DMS53 treated with DMSO at 0.1 percent for 48 hours (cell line): ENCODE data around the gene UHRF1.

Experiments used
- DNase-seq: peaks from one replicate; lab custom pipeline; 2025; ENCODE audit not compliant: unreplicated experiment; lab: John Stamatoyannopoulos, UW

UHRF1 gene

GRCh38 chr19:4987256-4987655 is 78.0 kb downstream of the UHRF1 start:
- no peak for DNase-seq

GRCh38 chr19:4987692-4988370 is 78.5 kb downstream of the UHRF1 start:
- no peak for DNase-seq

- DNase-seq, result no peak
These were observed 79.5 kb downstream of the UHRF1 start for GRCh38 chr19:4988770-4989251.

DNA sequence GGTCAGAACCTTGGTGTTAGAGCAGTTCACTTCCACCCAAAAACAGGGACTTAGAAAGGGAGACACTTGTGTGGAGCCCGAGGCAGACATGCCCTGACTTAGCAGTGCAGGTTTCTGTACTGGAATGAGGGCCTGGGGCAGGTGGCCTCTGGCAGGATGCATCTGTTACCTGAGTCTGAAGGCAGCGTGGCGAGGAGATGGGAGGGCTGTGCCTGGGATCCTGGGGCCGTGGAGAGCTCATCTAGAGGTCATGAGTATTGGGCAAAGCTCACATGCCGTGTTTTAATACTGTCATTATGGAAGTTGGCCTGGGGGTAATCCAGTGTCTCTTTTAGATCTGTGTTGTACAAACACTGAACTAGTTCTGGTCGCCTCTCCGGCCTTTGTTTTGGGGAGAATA is 81.0 kb downstream of the UHRF1 start:
- DNase-seq, result no peak

- DNase-seq, result no peak
These were observed 82.2 kb downstream of the UHRF1 start for GRCh38 chr19:4991538-4991937.

DNA sequence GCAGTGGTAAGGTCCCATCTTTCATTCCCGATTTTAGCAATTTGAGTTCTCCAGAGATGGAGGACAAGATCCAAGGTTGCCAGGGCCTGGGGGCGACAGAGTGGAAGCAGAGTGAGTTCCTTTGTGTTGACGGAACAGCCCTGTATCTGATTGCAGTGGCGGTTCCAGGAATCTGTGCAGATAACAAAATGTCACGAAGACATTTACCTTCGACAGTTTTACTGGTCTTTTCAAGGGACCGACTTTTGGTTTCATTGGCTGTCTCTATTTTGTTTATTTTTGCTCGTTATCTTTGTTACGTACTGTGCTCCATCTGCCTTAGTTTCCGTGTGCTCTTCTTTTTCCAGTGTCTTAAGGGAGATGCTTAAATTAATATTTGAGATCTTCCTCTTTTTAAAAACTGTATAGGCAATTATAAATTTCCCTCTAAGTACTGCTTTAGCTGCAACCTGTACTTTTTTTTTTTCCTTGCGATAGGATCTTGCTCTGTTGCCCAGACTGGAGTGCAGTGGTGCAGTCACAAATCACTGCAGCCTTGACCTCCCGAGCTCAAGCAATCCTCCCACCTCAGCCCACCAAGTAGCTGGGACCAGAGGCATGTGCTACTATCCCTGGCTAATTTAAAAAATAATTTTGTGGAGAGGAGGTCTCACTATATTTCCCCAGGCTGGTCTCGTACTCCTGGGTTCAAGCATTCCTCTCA is 82.8 kb downstream of the UHRF1 start:
- DNase-seq, result no peak

GRCh38 chr19:4993683-4994082 is 84.4 kb downstream of the UHRF1 start:
- DNase-seq, result peak; percentile 60

DNA sequence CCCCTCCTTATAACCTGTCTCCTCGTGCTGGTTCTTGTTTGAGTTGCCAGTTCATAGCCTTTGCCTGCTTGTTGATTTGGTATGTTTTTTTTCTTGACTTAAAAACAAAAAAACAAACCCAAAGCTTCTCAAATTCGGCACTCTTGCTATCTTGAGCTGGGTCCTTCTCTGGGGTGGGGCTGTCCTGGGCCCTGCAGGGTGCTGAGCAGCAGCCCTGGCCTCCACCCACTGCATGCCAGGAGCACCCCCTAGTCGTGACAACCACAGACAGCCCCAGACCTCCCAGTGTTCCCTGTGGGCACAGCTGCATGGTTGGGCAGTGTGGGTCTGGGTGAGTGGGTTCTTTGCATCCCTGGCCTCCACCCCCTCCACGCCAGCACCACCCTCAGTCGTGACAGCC is 87.4 kb downstream of the UHRF1 start:
- no peak for DNase-seq

GRCh38 chr19:4997297-4997696 is 88.0 kb downstream of the UHRF1 start:
- DNase-seq, result no peak

GRCh38 chr19:5000120-5000611 is 90.9 kb downstream of the UHRF1 start:
- DNase-seq, result no peak

DNA sequence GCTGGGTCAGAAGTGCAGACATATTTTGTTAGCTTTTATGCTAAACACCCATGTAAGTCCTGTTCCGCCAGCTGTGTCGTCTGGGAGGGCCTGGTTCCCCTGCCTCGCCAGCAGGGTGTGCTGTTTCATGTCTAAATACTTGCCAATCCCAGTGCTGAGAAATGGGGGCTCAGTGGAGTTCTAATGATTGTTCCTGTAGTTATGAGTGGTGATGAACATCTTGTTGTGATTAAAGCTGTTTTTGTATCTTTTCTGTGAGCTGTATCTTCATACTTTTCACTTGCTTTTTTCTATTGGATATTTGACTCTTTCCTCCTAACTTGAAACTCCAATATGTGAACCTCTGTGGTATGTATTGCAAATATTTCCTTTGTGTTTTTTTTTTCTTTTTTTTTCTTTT is 92.3 kb downstream of the UHRF1 start:
- no peak for DNase-seq

- DNase-seq, result no peak
These were observed 92.8 kb downstream of the UHRF1 start for GRCh38 chr19:5002143-5002542.

DNA sequence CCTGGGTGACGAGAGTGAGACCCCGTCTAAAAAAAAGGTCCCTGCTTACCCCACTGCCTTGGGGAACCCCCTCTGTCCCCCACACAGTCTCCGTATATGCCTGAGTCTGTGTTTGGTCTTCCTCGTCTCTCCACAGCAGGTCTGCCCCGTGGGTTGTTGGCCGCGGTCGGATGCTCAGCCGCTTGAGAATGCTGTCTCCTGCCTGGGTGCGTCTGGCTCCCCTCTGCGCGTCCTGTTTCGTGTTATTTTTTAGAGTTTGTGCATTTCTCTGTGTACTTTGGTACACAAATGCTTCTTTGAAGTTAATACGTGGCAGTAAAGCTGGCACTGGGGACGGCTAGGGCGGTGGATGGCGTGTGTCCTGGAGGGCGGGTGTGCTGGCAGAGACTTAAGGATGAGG is 94.5 kb downstream of the UHRF1 start:
- DNase-seq, result no peak

GRCh38 chr19:5005096-5005495 is 95.8 kb downstream of the UHRF1 start:
- no peak for DNase-seq

DNA sequence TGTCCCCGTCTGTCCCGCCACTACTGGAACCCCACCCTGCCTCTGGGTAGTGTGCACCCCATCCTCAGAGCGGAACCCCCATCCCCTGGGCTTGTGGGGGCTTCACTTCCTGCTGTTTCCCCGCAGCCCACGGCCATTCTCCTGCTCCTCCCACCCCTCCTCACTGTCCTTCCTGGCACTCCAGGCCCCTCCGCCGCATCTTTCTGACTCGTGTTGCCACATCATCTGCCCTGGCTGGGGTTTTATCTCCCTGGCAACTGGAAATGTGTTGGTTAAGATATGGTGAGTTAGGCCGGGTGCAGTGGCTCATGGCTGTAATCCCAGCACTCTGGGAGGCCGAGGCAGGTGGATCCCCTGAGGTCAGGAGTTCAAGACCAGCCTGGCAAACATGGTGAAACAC is 96.9 kb downstream of the UHRF1 start:
- DNase-seq, result no peak

- DNase-seq, result no peak
These were observed 97.5 kb downstream of the UHRF1 start for GRCh38 chr19:5006821-5007220.
